ENCODE measurements around the gene RPL7A.
"Not testable (repeated sequence)": the region's sequence is repeated elsewhere in the genome, so short reads cannot be mapped to it uniquely, and the experiment has no call there.

DNA sequence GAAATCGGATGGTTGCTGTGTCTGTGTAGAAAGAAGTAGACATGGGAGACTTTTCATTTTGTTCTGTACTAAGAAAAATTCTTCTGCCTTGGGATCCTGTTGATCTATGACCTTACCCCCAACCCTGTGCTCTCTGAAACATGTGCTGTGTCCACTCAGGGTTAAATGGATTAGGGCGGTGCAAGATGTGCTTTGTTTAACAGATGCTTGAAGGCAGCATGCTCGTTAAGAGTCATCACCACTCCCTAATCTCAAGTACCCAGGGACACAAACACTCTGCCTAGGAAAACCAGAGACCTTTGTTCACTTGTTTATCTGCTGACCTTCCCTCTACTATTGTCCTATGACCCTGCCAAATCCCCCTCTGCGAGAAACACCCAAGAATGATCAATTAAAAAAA, 43.4 kb downstream of the RPL7A start:
- not testable (repeated sequence) for TF ChIP-seq CTCF (IDR thresholded peaks at IDR 0.05; ENCODE audit: low read depth, low read length, poor library complexity, severe bottlenecking); EZH2phosphoT487 (IDR thresholded peaks at IDR 0.05; ENCODE audit: borderline replicate concordance, low read length)

All from DOHH2 (cell line).